LNCaP clone FGC (cell line): Measurements from ENCODE around the gene LARP1.

Experiments
- DNase-seq: peaks from one replicate; pipeline ENCODE4 v3.0.0-alpha.2; 2011; ENCODE audit warnings: low read depth
- H3K4me3 ChIP-seq: 2 replicates; pipeline ENCODE4 v1.5.1; 2011; ENCODE audit warnings: mild to moderate bottlenecking, low read depth, low read length, control low read depth
- CTCF ChIP-seq: IDR thresholded peaks from 2 replicates; pipeline ENCODE4 v1.5.1; 2012; ENCODE audit warnings: mild to moderate bottlenecking; ENCODE audit not compliant: control insufficient read depth, insufficient read depth; ENCODE audit errors: extremely low read depth

LARP1 gene

DNA sequence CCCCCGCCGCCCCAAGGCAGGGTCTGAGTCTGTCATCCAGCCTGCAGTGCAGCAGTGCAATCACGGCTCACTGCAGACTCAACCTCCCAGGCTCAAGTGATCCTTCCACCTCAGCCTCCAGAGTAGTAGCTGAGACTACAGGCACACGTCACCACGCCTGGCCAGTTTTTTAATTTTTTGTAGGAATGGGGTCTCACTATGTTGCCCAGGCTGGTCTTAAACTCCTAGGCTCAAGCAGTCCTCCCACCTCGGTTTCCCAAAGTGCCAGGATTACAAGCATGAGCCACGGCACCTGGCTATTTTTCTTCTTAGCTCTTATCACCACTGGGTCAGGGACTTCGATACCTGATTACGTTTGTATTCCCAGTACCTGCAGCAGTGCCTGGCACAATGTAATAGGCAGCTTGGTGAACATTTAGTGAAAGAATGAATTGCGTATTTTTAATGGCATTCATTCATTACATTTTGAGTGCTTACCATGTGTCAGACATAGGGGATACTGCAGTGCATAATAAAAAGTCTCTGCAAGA lies 10.3 kb downstream of the LARP1 start:
- no peak overlapping the region for H3K4me3 ChIP-seq
- no peak for DNase-seq
- TF ChIP-seq CTCF = no peak

GRCh38 chr5:154766558-154767281 lies 11.5 kb downstream of the LARP1 start:
- DNase-seq = no peak
- H3K4me3 ChIP-seq = no peak overlapping the region
- no peak for TF ChIP-seq CTCF

- no peak for DNase-seq
- no peak for TF ChIP-seq CTCF
- no peak overlapping the region for H3K4me3 ChIP-seq
Measured at GRCh38 chr5:154767576-154767975, 12.4 kb downstream of the LARP1 start.

DNA sequence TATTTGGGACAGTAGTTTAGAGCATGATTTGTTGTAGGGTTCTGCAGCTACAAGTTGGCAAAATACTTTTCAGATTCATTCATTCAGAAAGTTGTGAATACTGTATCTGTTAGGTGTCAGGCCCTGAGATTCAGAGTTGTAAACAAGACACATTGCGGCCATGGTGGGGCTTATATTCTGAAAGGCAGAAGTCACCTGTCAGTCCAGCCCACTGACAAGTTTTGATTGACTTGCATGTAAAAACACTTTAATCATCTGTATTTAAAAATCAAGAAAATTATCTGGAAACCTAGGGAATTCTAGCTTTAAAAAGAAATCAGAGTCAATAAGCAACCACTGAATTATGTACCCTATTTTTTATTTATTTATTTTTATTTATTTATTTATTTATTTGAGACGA lies 13.0 kb downstream of the LARP1 start:
- no peak overlapping the region for H3K4me3 ChIP-seq
- DNase-seq = no peak
- TF ChIP-seq CTCF = no peak

DNA sequence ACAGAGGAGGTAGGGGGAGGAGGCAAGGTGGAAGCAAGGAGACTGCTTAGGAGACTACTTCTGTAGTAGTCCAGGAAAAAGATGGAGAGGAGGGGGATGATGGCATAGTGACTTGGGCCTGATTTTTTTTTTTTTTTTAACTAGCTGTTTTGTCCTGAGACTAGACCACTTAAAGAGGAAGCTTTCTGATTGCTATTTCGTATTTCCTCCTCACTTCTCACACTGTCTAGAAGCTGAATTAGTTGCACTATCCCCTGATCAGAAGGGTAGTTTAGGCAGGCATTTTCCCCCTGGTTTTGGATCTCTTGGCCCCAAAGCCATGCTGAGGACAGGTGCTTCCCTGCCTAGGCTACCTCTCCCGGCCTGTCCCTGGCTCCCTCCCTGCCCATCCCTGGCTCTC lies 14.9 kb downstream of the LARP1 start:
- TF ChIP-seq CTCF = no peak
- no peak overlapping the region for H3K4me3 ChIP-seq
- DNase-seq = no peak

- no peak overlapping the region for H3K4me3 ChIP-seq
- no peak for DNase-seq
- TF ChIP-seq CTCF = no peak
Measured at GRCh38 chr5:154771383-154771901, 16.3 kb downstream of the LARP1 start.

DNA sequence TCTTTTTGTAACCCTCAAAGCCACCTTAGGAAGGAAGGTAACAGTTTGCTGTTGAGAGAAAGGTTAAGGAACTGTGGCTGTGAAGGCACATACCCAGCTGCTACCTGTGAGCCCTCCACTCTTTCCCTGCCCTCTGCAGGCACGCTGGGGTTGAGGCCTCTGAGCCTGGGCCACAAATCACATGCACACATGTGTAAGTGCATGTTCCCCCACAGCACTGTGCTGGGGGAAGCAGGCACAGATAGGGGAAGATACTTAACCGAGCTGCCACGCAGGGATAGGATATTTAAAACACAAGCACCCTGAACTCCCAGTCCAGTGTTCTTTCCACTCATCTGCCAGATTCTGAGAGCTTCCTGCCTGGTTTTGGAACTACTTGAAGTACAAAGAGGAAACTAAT lies 18.1 kb downstream of the LARP1 start:
- H3K4me3 ChIP-seq = no peak overlapping the region
- DNase-seq = no peak
- TF ChIP-seq CTCF = no peak
